Amniotic epithelial cell (primary cell): ENCODE data around the gene GPR39.

Experiments
- DNase-seq: peaks from one replicate; pipeline ENCODE4 v3.0.0-alpha.2; 2010; ENCODE audit warnings: low read depth

GPR39 gene

GRCh38 chr2:132642415-132642814 lies 225.8 kb downstream of the GPR39 start:
- DNase-seq: no peak

DNA sequence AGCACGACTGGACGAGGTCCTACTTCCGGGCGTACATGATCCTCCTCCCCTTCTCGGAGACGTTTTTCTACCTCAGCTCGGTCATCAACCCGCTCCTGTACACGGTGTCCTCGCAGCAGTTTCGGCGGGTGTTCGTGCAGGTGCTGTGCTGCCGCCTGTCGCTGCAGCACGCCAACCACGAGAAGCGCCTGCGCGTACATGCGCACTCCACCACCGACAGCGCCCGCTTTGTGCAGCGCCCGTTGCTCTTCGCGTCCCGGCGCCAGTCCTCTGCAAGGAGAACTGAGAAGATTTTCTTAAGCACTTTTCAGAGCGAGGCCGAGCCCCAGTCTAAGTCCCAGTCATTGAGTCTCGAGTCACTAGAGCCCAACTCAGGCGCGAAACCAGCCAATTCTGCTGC lies 228.6 kb downstream of the GPR39 start:
- no peak for DNase-seq

DNA sequence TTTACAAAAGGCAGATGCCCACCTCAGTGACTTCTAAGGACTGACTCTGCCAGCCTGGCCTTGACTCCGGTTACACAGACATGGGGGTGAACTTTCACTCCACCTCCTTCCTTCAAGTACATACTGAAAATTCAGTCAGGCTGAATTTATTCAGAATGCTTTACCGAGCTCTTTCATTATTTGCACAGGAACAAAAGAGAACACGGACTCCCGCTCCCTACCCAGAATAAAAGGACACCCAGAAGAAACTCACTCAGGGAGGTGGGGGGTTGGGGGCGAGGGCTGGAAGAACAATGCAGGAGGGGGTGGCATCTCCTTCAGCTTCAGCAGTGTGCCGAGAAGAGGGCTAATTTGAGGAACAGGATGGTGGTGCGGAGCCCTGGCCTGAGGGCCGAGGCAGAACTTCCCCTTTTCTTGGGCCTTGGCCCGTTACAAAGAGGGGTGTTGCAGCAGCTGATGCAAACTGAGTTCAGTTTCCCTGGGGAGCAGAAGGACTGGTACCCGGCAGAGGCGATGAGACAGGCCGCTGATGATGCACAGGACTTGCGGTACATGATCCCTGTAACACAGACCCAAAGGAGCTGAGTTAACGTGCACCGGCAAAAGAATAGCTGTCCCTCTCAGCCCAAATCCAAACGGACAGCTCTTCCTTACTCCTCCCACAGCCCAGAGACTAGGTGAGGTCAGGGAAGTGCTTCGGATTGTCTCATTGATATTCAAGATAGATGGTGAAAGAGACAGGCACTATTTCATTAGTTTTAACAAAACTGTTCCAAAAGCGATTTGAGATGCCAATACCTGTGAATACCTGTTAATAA lies 229.3 kb downstream of the GPR39 start:
- no peak for DNase-seq

GRCh38 chr2:132646540-132647108 lies 230.0 kb downstream of the GPR39 start:
- DNase-seq: no peak

DNA sequence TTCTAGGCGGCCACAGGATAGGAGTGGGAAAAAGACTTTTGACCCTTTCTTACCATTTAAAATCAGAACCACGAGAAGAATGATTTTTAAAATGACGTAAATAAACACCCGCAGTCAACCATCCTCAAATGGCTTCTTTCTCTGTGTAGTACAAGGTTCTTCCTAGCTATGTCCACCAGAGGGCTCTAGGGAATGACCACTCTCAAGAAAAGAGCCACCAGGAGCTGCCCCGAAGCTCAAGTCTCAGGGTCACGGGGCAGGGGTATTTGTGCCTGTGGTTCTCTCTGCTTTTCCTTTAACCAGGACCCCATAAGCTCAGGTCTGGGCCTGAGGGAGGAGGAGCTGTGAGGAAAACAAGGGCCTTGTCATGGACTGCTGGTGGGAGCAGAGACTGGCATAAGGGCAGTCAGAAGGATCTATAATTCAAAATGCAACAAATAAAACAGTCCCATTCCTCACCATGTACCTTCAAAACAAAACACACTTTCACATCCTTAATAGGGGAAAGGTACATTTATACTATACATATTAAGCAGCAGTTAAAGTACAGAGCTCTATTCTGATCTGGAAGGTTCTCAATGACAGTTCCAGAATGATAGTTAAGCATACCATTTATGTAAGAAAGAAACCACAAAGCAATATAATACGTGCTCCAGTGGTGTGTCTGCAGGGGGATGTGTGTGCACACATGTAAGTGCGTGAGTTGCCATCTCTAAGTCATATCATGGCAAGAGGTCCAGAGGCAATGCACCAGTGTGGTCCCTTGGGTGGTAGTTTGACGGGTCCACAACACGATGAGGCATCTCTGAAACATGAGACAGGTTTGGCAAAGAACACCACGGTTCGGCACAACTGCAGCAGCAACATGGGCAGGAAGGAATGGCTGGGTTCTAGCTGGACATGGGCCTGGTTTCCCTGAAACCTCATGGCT lies 234.8 kb downstream of the GPR39 start:
- DNase-seq: no peak

DNA sequence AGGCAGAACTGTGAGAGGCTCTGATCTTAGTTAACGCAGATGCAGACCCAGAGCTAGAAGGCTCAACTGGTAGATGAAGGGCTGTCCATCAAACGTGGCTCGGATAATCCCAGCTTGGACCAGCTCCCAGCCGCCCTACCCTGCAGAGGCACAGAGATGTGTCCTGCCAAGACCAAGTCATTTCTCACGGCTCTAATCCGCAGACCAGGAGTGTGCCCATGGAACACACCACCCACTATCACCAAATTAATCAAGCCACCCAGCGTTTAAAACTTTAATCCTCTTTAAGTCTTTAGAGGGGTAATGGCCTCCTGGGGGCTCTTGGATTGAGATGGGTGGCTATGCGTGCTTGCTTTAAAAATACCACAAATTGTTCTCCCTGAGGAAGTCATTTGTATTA lies 235.9 kb downstream of the GPR39 start:
- peak; percentile 31 for DNase-seq

- DNase-seq: no peak
These were observed 237.7 kb downstream of the GPR39 start for GRCh38 chr2:132654335-132654734.

- DNase-seq: no peak
These were observed 238.4 kb downstream of the GPR39 start for GRCh38 chr2:132654968-132655367.

DNA sequence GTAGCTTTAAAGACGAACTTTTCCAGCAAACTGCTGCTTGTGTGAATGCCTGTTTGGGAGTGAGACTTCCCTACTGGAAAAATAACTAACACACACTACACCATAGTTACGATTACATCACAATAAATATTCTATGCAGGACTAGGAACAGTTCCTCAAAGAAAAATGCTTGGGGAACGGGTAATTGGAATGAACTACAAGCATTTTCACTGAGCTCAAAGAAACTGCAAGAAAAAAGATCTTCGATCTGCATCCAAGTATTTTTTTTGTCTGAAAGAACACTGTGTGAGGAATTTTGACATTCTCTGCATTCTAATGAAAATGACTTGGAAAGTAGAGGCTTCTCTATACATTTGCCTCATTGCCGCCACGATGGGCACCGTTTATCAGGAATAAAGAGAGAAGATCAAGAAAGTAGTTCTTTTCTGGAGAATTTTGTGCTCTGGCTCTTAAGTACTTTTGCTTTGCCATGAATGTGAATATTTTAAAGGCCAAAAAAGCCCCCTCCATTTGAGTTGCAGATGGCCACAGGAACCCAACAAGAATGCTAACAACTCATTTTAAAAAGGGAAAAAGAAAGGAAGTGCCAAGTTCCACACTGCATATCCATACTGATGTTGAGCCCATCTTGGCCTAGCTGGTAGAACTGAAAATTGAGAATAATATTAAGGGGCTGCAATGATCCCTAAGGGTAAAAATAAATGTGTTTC lies 239.8 kb downstream of the GPR39 start:
- DNase-seq: no peak

GRCh38 chr2:132659331-132659730 lies 242.7 kb downstream of the GPR39 start:
- DNase-seq: no peak

- no peak for DNase-seq
These were observed 246.1 kb downstream of the GPR39 start for GRCh38 chr2:132662732-132663131.

GRCh38 chr2:132664096-132664495 lies 247.5 kb downstream of the GPR39 start:
- DNase-seq: peak; percentile 33

DNA sequence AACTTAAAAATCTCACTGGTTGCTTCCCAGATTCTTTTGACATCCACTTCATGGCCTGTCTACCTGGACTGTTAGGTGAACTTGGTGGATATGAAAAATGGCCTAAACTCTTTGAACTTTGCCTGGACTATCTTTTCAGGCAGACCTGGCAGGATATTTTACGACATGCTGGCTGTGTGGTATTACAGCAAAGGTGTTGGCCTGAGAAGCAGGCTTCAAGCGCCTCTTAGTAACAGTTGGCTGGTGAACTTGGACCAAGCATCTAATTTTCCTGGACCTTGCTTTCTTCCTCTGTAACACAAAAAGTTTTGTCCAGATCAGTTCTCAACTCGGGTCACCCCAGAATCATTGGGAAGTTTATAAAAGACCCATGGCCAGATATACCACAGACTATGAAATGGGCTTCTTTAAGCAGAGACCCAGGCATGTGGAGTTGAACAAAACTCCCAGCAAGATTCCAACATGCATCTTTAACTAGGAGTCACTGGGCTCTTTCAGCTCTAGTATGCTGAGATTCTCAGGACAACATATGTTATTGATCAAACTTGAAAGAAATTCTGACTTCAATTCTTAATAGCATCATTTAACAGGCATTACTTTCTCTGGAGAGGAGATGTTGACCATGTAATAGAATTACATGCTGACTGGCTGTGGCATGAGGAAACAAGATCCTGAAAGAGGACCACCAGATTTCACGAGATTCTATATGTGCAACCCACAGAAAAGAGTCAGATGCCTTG lies 249.0 kb downstream of the GPR39 start:
- no peak for DNase-seq

DNA sequence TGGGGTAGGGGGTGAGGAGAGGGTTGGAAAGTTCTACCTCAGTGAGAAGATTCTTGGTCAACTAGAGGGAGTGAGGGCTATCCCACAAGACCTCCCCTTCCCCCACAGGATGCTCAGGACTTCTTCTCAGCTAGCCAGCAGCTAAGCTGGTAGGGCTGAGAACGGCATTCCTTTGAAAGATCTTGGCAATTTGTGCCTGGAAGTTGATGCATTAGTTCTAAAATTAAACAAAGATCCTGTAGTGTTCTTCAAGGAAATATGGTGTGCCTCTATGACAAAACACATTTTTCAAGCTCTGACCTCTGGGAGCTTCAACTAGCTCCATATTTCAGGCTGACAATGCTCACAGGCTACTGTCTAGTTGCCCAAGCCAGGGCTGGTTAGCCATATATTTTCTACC lies 251.1 kb downstream of the GPR39 start:
- DNase-seq: no peak

GRCh38 chr2:132668189-132668823 lies 251.7 kb downstream of the GPR39 start:
- peak; percentile 32 for DNase-seq

- peak; percentile 14 for DNase-seq
These were observed 252.6 kb downstream of the GPR39 start for GRCh38 chr2:132668987-132669907.

GRCh38 chr2:132669908-132670495 lies 253.4 kb downstream of the GPR39 start, which contains the start of gene LYPD1:
TSS of gene LYPD1 (minus strand) at chr2:132670205. CDS start at chr2:132669932, 273 bp downstream.
- DNase-seq: no peak

DNA sequence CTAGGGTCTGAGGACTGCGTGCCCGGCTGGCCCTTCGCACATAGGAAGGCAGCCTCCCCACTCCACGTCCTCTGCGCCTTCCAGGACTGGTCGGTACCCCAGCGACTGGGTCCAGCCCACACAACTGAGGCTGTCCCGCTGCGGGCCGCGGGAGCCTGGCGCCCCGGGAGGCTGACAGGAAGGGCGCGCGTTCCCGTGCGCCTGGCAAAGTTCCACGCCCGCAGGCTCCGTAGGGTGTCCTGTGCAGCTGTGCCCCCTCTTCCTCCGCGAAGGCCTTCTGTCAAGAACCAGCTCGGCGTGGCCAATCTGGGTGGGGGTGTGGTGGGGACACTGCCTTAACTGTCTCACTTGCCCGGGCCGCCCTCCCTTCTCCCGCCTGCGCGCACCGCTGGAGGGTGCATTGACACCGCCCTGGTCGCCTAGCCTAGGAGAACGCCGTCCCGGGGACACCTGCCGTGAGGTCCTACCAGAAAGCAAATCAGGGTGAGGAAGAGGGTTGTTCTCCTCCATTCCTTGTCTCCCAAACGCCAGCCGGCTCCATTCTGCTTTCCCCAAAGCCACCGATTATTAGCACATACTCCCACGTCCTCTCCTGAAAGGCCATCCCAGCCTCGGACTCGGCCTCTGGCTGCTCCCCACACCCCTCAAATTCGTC lies 254.0 kb downstream of the GPR39 start:
- no peak for DNase-seq
